HepG2 (cell line): ENCODE results near the gene MYRIP. TPM values are rescaled to one million over a fixed set of nuclear protein-coding genes. Genes with fewer than 3 reads are reported as not detected.

Experiments used
- ATAC-seq: fragments of 200-7000 bp; cut with Tn5 transposase; 3 replicates; pipeline ENCODE4 v1.9.1; 2020; ENCODE audit warnings: mild to moderate bottlenecking, moderate library complexity
- BruUV-seq: library from RNA; stranded (reverse); fragments of 400-500 nt; replicated peaks from 2 replicates; lab custom pipeline; 2021; lab: Mats Ljungman, UMichigan
- CTCF ChIA-PET: fragments of 300-600 bp; formaldehyde crosslinking; extraction: SDS; loops from one replicate; lab custom pipeline; 2021; ENCODE audit warnings: low total read pairs, inconsistent platforms, low intra/inter-chr PET ratio; lab: Yijun Ruan, JAX
- POLR2A ChIA-PET: fragments of 350-600 bp; sonication (Branson Sonifier 250); formaldehyde crosslinking; loops from one replicate; lab custom pipeline; 2020; ENCODE audit warnings: antibody characterized with exemption, inconsistent platforms; lab: Yijun Ruan, JAX
- DNase-seq: peaks from one replicate; pipeline ENCODE4 v3.0.0-alpha.2; 2015; ENCODE audit warnings: low spot score
- FAIRE-seq: peaks from 3 replicates; lab custom pipeline; 2011; peaks lifted over from hg19 to GRCh38; lab: Jason Lieb, UNC
- H2AFZ ChIP-seq: one replicate; pipeline ENCODE4 v1.6.1; 2011; ENCODE audit warnings: low read length, inconsistent platforms
- H3K27ac ChIP-seq: fragments of 300-600 bp; 3 replicates; pipeline ENCODE4 v1.8.0; 2011; ENCODE audit warnings: mixed run types, mild to moderate bottlenecking, mixed read lengths, low read length, inconsistent platforms; ENCODE audit not compliant: insufficient read depth; ENCODE audit errors: extremely low read length
- H3K27me3 ChIP-seq, 2 experiments: fragments of 200-600 bp in 1 of 2; 2 replicates in 1 of 2; 3 replicates in 1 of 2; pipeline versions ENCODE4 v1.6.0 to v1.8.0; 2011; ENCODE audit warnings: low read length in 2 of 2, mild to moderate bottlenecking in 2 of 2, moderate library complexity in 2 of 2, inconsistent platforms in 1 of 2; ENCODE audit not compliant: insufficient read depth in 2 of 2, control insufficient read depth in 1 of 2
- H3K36me3 ChIP-seq, 2 experiments: fragments of 200-600 bp in 1 of 2; replicated peaks in 1 of 2; 2 replicates in 1 of 2; 3 replicates in 1 of 2; pipeline versions ENCODE4 v1.5.1 to v1.8.0; 2011; ENCODE audit warnings: low read length in 2 of 2, inconsistent platforms in 1 of 2; ENCODE audit not compliant: insufficient read depth in 2 of 2, control insufficient read depth in 1 of 2
- H3K4me1 ChIP-seq: 2 replicates; pipeline ENCODE4 v1.5.1; 2012; ENCODE audit warnings: low read length, inconsistent platforms; ENCODE audit not compliant: insufficient read depth
- H3K4me2 ChIP-seq: 2 replicates; pipeline ENCODE4 v1.6.0; 2011; ENCODE audit warnings: low read depth, low read length, inconsistent platforms
- H3K4me3 ChIP-seq, 3 experiments: fragments of 200-600 bp in 1 of 3; sonication (generic), shearing (Covaris generic) in 1 of 3; replicated peaks in 1 of 3; 2 replicates each; pipeline ENCODE4 v1.5.1; 2011 to 2016; ENCODE audit warnings: low read length in 3 of 3, inconsistent platforms in 2 of 3, low read depth in 2 of 3, mild to moderate bottlenecking in 2 of 3, control low read depth in 1 of 3, mixed read lengths in 1 of 3; ENCODE audit not compliant: insufficient read depth in 1 of 3
- H3K79me2 ChIP-seq: one replicate; pipeline ENCODE4 v1.6.1; 2011; ENCODE audit warnings: low read length, inconsistent platforms; ENCODE audit not compliant: insufficient read depth
- H3K9ac ChIP-seq: 2 replicates; pipeline ENCODE4 v1.6.0; 2011; ENCODE audit warnings: mild to moderate bottlenecking, low read depth, low read length, inconsistent platforms; ENCODE audit not compliant: insufficient read depth
- H3K9me3 ChIP-seq: 2 replicates; pipeline ENCODE4 v1.5.1; 2012; ENCODE audit warnings: mild to moderate bottlenecking, low read length
- H4K20me1 ChIP-seq: 2 replicates; pipeline ENCODE4 v1.6.0; 2011; ENCODE audit warnings: inconsistent platforms, mild to moderate bottlenecking, low read length, moderate library complexity; ENCODE audit not compliant: insufficient read depth
- FOSL2 ChIP-seq: sonication (generic); formaldehyde crosslinking; IDR thresholded peaks from 2 replicates; pipeline ENCODE4 v1.4.0; 2020; ENCODE audit warnings: missing genetic modification reagents
- HNF1B ChIP-seq: sonication (generic); formaldehyde crosslinking; IDR thresholded peaks from 2 replicates; pipeline ENCODE4 v1.5.1; 2020; ENCODE audit warnings: mild to moderate bottlenecking, moderate library complexity, missing genetic modification reagents
- HNRNPK ChIP-seq: fragments of 200-400 bp; formaldehyde crosslinking; IDR thresholded peaks from 2 replicates; pipeline ENCODE4 v1.6.1; 2018; ENCODE audit warnings: low read length, low read depth, moderate library complexity, mild to moderate bottlenecking; ENCODE audit not compliant: poor library complexity, severe bottlenecking
- LBX2 ChIP-seq: sonication (generic); formaldehyde crosslinking; IDR thresholded peaks from 2 replicates; pipeline ENCODE4 v1.5.0; 2020; ENCODE audit warnings: missing genetic modification reagents, mild to moderate bottlenecking, borderline replicate concordance
- LCORL ChIP-seq, 2 experiments: fragments of 450-650 bp in 1 of 2; sonication (generic) in 1 of 2; formaldehyde crosslinking in 1 of 2; IDR thresholded peaks; 2 replicates each; pipeline versions ENCODE4 v1.5.0 to v1.6.1; 2017 to 2020; ENCODE audit warnings: antibody characterized with exemption in 1 of 2, missing genetic modification reagents in 1 of 2
- XRCC5 ChIP-seq: fragments of 200-400 bp; formaldehyde crosslinking; optimal IDR thresholded peaks from 2 replicates; pipeline ENCODE3; 2017; ENCODE audit warnings: mild to moderate bottlenecking, low read length
- YEATS4 ChIP-seq: sonication (generic); formaldehyde crosslinking; IDR thresholded peaks from 2 replicates; pipeline ENCODE4 v1.4.0; 2020; ENCODE audit warnings: missing genetic modification reagents, borderline replicate concordance
- ZSCAN21 ChIP-seq: sonication (generic); formaldehyde crosslinking; IDR thresholded peaks from 2 replicates; pipeline ENCODE4 v1.8.0; 2022; ENCODE audit warnings: mild to moderate bottlenecking, missing genetic modification reagents, moderate library complexity, borderline replicate concordance
- in situ Hi-C: cut with HindIII; loops from 2 replicates; pipeline ENCODE4 v1.10.0; 2017; ENCODE audit warnings: low pct_unique_long_range_greater_than_20kb; ENCODE audit not compliant: extremely low pct_ligation_motif_present
- intact Hi-C: fragments of 100-400 bp; cut with micrococcal nuclease; formaldehyde crosslinking; loops from one replicate; pipeline ENCODE4 v1.10.0; 2022; ENCODE audit not compliant: unreplicated experiment
- polyA plus RNA-seq, 8 experiments: library from polyadenylated mRNA; depleted of rRNA in 3 of 8; stranded (reverse) in 7 of 8; unstranded in 1 of 8; fragments of >200 nt; fragmentation: Illumina TruSeq in 4 of 8; extraction: Trizol in 4 of 8; gene quantifications; 2 replicates each; pipeline versions ENCODE4 v1.2.1 to v1.2.3, GENCODE V29; 2011 to 2016; ENCODE audit warnings: low read depth in 4 of 8, missing spikeins in 1 of 8, mixed read lengths in 1 of 8; ENCODE audit not compliant: insufficient read depth in 1 of 8
- total RNA-seq, 5 experiments: library from RNA; depleted of rRNA; stranded (reverse); fragments of >200 nt; fragmentation: Illumina TruSeq; extraction: Trizol; gene quantifications; 2 replicates each; pipeline ENCODE4 v1.2.3, GENCODE V29; 2016; ENCODE audit warnings: low read depth in 1 of 5
- TF ChIP-seq, protein P1 (sequence below): sonication (generic); formaldehyde crosslinking; conservative IDR thresholded peaks from 2 replicates; pipeline ENCODE4 v1.8.0; 2022; ENCODE audit warnings: missing genetic modification reagents

MYRIP gene
- total and polyA plus RNA-seq, 2 of the 13 experiments (the other 11 are each of a cell fraction or from before 2014, with no cell fraction given), result 0.64 to 0.84 TPM

DNA sequence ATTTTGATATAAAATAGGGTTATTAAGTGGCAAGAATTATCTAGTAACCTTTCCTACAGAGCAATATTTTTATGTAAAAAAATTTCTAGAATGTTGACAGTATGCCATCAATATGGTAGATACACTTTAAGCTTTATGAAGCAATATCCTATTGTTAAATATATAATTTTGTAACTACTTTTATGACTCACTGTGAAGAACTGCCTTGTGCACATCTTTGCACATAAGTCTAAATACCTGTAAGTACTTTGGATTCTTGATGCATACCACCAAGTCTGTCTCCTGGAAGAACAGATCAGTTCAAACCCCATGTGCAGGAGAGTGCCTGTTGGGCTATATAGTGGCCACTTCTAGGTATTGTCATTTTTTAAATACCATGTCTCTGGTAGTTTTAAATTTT is 294.4 kb downstream of the MYRIP start:
- CTCF ChIA-PET, result no interaction called here
- TF ChIP-seq FOSL2 (CRISPR knock-in tag) (no peak), YEATS4 (CRISPR knock-in tag) (no peak), HNF1B (CRISPR knock-in tag) (no peak), LBX2 (CRISPR knock-in tag) (no peak), LCORL (IDR thresholded peaks at IDR 0.05) (no peak), LCORL (CRISPR knock-in tag; IDR thresholded peaks at IDR 0.05) (no peak), XRCC5 (no peak), ZSCAN21 (CRISPR knock-in tag) (no peak), HNRNPK (no peak)
- TF ChIP-seq, protein P1, sequence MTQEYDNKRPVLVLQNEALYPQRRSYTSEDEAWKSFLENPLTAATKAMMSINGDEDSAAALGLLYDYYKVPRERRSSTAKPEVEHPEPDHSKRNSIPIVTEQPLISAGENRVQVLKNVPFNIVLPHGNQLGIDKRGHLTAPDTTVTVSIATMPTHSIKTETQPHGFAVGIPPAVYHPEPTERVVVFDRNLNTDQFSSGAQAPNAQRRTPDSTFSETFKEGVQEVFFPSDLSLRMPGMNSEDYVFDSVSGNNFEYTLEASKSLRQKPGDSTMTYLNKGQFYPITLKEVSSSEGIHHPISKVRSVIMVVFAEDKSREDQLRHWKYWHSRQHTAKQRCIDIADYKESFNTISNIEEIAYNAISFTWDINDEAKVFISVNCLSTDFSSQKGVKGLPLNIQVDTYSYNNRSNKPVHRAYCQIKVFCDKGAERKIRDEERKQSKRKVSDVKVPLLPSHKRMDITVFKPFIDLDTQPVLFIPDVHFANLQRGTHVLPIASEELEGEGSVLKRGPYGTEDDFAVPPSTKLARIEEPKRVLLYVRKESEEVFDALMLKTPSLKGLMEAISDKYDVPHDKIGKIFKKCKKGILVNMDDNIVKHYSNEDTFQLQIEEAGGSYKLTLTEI (CRISPR knock-in tag), result no peak
- TF ChIP-seq, all 625 proteins: peak for 0
- Histone ChIP-seq H4K20me1 (no peaks in the 10 kb centered on the region), H3K4me3 (no peak overlapping the region), H3K4me2 (no peak overlapping the region), H3K4me1 (no peaks in the 10 kb centered on the region), H3K36me3 (no peaks in the 10 kb centered on the region), H3K79me2 (no peaks in the 10 kb centered on the region), H3K27me3 (no peaks in the 10 kb centered on the region; a peak in 1 of 5 replicates), H3K9ac (no peak overlapping the region), H3K9me3 (no peaks in the 10 kb centered on the region), H3K27ac (no peak overlapping the region), H2AFZ (no peak overlapping the region)
- ATAC-seq (no peak), DNase-seq (no peak), FAIRE-seq (no peak)
- POLR2A ChIA-PET, result no interaction called here
- in situ Hi-C loops (no loop called here), intact Hi-C loops (no loop called here)
- no TSS peak for BruUV-seq
